ENCODE results near the gene ZAR1.

The ZAR1 gene

DNA sequence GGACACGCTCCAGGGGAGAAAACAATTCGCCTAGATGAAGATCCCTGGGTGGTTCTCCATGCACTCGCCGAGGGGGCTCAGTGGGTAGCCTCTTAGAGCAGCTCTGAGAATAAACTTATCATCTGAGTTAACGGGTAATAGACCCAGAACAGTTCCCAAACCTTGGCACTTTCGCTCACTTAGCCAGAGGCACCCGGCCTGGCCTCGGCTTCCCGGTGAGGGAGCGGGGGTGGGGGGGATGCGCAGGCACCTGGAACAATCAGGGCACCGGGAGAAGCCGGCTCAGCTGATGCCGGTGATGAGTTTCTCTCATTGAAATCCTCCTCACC is 405 bp upstream of the ZAR1 start:
- DNase-seq (ENCODE audit: low spot score) = no peak
- FAIRE-seq = no peak

DNA sequence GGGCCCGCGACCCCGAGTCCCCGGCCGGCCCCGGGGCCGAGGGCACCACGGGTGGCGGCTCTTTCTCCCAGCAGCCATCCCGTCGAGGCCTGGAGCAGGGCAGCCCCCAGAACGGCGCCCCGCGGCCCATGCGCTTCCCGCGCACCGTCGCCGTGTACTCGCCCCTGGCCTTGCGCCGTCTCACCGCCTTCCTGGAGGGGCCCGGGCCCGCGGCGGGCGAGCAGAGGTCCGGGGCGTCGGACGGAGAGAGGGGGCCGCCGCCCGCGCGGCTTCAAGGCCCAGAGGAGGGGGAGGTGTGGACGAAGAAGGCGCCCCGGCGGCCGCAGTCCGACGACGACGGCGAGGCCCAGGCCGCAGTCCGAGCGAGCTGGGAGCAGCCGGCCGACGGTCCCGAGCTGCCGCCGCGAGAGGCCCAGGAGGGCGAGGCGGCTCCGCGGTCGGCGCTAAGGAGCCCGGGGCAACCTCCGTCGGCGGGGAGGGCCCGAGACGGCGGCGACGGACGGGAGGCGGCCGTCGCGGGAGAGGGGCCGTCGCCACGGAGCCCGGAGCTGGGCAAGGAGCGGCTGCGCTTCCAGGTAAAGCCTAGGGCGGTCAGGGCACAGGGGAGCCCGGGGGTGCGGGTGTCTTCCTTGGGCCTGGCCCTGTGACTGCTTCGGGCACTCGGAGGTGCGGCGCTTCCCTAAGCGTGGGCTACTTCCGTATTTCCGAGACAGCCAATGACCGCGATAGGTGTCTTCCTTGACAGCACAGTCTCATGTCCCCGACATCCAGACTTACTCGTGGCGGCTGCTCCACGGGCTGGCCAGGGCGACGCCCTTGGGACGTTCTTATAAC is 845 bp downstream of the ZAR1 start:
- FAIRE-seq = no peak

DNA sequence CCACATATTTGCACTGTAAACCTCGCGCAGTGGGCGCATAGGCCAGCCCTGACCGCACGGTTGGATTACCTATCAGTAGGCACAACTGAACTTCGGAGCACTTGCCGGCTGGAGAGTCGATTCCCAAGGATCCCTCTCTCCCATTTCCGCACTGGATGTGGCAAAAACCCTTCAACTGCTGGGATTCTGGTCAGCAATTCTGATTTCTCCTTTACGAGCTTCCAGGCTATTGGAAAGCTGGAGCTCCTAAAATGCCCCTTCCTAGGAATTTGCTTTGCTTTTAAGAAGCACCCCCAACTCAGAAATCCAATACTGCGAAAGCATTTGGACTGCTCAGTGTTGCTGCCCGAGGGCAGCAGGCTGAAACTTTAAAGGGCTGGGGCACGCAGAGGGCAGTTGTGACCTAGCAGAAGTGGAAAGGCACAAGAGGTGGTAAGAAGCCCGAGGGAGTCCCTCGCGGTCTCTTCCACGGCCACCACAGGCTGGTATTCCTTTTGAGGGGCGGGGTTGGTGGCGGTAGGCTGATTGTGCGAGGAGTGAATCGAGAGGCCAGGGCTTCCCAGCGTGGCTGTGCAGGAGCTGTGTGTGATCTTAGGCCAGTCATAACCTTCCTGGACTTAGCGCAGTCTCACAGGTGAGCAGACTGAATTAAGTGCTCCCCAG is 1.6 kb downstream of the ZAR1 start:
- no peak for FAIRE-seq

More for the DNA sequence above, 845 bp downstream of the ZAR1 start:
- DNase-seq (ENCODE audit: low spot score) = no peak

DNA sequence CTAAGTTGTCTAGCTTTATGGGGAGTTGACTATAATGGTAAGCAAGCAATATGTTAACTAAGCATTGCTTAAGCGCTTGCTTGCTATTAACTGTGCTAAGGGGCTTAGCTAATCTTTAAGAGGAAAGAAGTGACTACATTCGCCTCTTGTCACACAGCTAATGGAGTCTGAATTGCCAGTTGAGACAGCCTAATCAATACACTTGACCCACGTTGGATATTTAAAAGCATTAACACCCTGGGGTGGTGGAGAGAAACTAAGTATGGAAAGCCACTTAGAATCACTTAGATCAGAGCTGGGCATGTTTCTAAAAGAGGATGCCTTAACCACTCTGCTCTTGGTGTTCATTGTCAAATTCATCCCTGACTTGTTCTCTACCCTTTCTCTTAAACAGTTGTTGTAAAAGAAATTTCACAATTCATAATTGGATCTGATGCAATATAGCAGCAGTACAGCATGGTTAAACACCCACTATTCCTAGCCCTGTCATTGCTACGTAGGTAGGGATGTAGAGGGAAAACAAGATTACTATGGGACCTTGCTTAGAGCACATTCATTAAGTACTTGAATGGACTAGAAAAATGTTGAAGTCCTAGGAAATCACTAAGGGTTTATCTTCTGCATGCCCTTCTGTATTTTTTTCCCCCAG is 3.5 kb downstream of the ZAR1 start:
- DNase-seq (ENCODE audit: low spot score) = no peak
- FAIRE-seq = no peak

More for the DNA sequence above, 1.6 kb downstream of the ZAR1 start:
- no peak for DNase-seq (ENCODE audit: low spot score)

DNA sequence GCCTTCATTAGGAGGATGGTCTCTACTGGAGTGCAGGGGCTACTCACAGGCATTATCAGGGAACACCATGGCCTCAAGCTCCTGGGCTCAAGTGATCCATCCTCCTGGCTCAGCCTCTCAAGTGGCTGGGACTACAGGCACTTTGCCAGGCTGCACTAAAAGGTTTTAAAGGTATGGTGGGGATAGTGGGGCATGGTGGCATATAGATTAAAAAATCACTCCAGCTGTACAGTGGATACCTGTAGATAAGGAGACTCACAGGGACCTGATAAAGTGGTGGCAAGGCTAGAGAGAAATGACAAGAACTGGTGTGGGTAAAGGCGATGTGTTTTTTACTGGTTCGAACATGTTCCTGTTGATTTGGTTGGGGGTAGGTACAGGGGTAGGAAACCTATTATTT is 5.9 kb downstream of the ZAR1 start:
- no peak for FAIRE-seq
- no peak for DNase-seq (ENCODE audit: low spot score)

DNA sequence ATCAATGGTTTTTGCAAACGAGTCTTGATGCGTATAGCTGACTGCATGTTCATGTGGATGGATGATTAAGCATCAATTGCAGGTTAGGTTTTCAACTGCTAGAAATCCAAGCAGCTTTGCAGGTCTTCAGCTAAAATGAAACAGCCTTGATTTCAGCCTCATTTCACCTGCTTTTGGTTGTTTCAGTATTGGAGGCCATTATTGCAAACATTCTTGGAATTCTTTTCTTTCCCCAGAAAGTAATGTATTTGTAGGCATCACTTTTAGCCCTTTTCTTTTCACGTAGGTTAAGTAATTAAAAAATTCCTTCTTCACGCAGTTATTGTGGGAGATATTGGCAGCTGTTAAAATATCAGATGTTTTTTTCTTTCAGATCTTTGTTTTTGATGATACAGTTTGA is 8.8 kb downstream of the ZAR1 start:
- DNase-seq (ENCODE audit: low spot score) (no peak), FAIRE-seq (no peak)

DNA sequence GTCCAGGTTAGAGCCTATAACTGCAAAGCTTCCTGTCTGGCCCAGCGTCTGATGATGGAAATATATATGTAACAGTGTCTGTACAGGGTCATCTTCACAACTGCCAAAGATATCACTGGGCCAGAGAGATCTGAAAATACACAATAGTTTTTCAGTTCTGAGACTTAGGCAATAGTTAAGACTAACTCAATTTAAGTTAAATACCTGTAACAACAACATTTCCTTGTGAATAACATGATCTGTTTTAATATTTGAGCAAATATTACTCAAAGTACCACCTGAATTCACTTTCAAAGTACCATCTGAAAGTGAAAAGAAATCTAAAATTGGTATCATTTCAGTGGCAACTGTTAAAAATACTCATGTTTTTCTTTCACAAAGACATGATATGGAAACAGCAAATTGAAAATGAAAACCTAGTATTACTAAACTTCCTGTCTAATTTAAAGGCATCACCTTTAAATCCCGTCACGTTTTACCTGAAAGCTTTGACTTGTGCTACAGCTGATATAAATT is 9.6 kb downstream of the ZAR1 start:
- FAIRE-seq (no peak), DNase-seq (ENCODE audit: low spot score) (no peak)

DNA sequence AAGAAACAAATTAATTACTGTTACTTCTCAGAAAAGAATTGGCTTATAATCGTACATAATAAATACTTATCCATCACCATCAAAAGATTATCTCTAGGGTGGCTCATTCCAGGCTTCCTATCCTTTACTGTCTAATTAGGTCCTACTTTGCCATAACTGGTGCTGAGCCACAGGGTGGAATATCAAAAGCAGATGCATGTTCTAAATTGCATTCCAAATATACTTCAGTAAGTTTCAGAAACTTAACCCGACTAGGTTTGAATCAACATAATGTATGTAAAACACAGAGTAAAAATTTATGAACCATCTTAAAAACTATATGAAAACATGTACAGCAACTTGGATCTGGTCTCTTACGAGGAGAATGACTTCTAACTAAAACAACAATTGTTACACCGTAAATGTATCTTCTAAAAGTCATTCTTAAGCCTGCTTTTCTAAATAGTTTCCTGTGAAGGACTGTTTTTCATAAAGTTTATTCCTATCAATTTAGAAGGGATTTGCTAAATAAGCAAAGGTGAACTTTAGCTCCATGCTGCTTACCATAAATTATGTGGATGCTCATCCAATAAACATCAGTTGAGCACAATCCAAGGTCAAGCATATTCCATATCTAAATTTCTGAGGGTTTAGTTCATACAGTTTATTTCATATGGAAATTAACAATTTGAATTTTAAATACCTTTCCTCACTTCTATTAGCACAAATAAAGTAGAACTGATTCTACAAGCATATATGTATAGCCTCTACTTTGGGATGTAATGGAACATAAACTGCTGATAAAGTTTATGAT is 13.4 kb downstream of the ZAR1 start:
- FAIRE-seq (no peak), DNase-seq (ENCODE audit: low spot score) (no peak)

DNA sequence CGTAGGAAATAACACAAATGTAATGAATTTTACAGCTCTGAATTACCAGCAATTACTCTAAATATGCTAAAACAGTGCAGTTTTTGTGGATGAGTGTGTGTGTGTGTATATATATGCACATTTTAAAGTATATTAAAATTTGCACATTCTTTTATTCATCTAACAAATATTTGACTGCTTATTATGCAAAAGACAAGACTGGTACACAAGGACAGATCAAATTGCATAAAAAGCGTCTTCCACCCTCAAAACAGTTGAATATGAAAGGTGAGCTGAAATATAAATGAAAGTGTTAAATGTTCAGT is 13.9 kb downstream of the ZAR1 start:
- no peak for FAIRE-seq

DNA sequence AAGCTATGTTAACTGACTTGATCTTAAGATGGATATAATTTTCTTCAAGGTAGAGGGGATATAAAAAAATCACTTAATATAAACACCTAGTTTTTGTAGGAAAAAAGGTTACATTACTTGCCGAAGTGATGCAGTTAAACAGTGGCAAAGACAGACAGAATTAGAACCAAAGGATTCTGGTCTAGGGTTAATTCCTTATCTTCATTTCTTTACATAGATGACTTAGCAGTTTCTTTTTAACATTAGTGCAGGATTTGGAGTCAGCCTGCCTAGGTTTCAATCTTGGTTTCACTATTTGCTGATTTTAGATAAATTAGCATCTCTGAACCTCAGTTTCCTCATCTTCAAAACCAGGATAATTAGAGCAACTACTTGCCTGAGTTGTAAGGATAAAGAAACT is 14.3 kb downstream of the ZAR1 start:
- no peak for FAIRE-seq
- no peak for DNase-seq (ENCODE audit: low spot score)

More for the DNA sequence above, 13.9 kb downstream of the ZAR1 start:
- no peak for DNase-seq (ENCODE audit: low spot score)

DNA sequence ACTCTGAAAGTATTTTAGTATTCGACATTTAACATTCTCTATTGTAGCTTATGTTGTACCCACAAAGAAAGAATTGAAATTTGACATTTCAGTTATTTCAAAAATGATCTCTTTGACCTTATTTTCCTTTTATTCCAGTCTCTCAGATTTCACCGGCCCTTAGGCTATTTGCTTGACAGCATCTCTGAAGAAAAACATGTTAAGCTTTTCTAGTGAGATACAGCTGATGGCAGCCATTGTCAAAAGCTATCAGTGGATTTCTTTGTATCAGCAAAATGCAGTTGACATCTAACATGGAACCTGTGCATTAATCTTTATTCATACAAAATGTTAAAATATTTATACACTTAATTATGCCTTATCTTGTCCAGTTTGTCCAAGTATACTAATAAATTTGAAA is 16.7 kb downstream of the ZAR1 start:
- FAIRE-seq (no peak), DNase-seq (ENCODE audit: low spot score) (no peak)

DNA sequence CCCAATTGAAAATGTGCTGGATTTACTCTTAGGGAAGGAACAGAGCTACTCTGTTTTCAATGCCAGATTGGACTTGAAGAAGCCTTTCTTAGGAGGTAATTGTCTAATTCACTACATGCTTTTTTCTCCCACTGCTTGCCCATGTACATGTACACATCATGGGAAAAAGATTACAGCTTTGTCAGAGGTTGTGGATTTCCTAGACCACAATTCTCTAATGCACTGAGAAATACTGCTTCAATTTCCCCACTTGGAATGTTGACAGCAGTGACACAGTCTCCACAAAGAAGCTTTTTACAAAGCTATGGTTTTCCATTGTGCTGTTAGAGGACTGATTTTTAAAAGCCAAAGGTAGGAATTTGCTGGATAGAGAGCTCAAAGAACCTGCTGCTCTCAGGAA is 19.5 kb downstream of the ZAR1 start:
- FAIRE-seq = no peak
- no peak for DNase-seq (ENCODE audit: low spot score)

DNA sequence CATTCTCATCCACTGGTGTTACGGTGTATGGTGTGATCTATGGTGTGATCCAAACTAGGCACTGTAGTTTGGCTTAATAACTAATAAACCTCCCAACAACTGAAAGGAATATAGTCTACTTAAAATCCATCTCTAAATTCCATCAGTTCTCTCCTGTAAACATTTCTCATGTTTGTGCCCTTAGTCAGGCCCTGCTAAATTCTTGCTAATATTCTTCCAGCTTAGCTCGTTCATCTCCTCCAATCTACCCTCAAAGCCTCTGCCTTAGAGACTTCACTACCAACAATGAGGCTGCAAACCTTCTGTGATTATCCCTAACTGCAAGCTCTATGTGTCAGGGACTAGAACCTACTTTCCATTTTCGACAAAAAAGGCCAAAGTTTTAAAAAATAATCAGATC is 28.1 kb downstream of the ZAR1 start:
- DNase-seq (ENCODE audit: low spot score) = no peak
- FAIRE-seq = no peak

DNA sequence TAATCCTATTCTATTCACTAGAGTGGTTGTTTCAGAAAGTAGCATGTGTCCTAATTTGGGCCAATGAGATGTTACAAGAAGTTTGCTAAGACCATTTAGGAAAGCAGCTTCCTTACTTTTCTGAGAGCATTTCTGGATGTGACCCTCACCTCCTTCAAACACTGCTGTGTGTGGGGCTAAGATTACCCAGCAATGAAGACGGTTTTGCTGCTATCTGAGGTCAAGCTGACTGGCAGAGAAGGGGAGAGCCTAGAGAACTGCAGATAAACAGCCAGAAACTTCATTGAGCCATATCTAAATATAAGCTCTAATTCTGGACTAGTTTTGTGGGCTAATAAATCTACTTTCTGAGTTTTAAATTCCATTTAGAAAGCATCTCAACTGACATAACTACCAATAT is 36.4 kb downstream of the ZAR1 start:
- no peak for DNase-seq (ENCODE audit: low spot score)
- FAIRE-seq = no peak

DNA sequence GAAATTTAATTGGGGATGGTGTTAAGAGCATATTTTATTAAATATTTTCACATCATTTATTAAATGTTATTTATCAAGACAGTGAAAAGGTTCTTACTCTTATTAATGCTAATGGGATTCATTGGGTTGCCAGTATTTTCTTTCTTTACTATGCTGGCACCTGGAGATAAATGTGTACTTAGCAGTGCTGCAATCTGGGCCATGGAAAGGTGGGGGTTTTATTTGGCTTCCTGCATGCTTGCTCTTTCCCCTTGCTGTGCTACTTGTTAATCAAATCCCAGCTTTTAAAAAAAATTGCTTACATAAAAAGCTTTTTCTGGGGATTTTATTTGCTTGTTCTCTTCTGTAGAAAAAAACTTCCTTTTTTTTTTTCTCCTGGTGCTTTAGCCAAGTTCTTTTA is 48.3 kb downstream of the ZAR1 start:
- FAIRE-seq (no peak), DNase-seq (ENCODE audit: low spot score) (no peak)

DNA sequence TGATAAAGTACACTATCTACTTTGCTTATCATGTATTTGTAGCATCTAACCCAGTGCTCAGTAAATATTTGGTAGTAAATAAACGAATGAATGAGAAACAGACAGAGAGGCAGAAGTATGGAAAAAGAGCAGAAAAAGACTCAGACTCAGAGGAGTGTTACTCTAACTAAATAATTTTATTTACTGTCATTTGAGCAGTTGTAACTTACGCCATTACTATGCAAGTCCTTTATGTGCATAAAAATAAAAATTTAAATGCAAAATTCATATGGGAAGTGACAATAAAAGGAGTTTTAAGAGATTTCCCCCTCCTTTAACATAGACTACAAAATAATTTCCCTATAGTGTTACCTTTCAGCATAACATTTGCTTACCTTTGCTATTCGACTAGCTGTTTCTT is 49.5 kb downstream of the ZAR1 start:
- no peak for FAIRE-seq
- DNase-seq (ENCODE audit: low spot score) = no peak

DNA sequence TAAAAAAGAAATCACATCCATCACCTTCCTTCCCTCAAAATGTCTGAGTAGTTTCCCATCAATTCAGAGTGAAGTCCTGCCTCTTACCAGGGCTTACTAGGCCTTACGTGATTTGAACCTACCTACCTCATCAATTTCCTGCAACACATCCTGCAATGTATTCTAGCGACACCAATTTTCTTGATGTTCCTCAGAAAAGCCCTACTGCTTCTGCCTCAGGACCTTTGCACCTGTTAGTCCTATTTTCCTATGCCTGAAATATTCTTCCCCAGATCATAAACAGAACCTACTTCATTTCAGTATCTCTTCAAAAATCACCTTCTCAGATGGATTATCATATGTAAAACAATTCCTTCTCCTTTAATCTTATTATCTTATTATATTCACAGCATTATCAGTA is 52.8 kb downstream of the ZAR1 start:
- DNase-seq (ENCODE audit: low spot score) (no peak), FAIRE-seq (no peak)

DNA sequence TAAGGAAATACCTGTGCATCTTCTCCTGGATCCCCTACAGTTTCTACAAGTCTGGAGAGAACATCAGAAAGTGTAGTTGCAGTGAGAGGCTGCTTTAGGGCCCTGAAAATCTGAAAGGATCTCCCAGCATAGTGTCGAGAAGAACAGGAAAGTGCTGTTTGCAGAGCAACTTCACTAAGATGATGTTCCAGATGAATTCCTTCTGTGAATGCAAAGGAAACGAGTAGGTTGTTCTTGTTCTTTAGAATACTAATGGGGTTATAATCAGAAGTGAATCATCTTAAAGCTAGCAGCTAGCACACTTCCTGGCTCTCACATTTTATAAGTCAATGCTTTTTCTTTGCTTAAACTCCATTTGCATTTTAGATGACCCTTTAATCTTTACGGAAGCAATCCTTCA is 53.7 kb downstream of the ZAR1 start:
- FAIRE-seq = no peak
- DNase-seq (ENCODE audit: low spot score) = no peak
